MG63 (cell line): Measurements from ENCODE around the gene CCDC32. TPM values are rescaled to one million over a fixed set of nuclear protein-coding genes. Genes with fewer than 3 reads are reported as not detected.
"Not testable (repeated sequence)": the region's sequence is repeated elsewhere in the genome, so short reads cannot be mapped to it uniquely, and the experiment has no call there.

Experiments
- DNase-seq: peaks from one replicate; pipeline ENCODE4 v3.0.0-alpha.2; 2020
- H3K27me3 ChIP-seq: fragments of 250-450 bp; sonication (Bioruptor Pico); 2 replicates; pipeline ENCODE4 v1.5.1; 2020; ENCODE audit warnings: mild to moderate bottlenecking, moderate library complexity
- H3K36me3 ChIP-seq: fragments of 250-450 bp; sonication (Bioruptor Pico); 2 replicates; pipeline ENCODE4 v1.5.1; 2020; ENCODE audit warnings: mild to moderate bottlenecking, moderate library complexity
- H3K4me3 ChIP-seq: fragments of 250-450 bp; sonication (Bioruptor Pico); 2 replicates; pipeline ENCODE4 v1.5.1; 2020; ENCODE audit warnings: mild to moderate bottlenecking, moderate library complexity
- H3K9me3 ChIP-seq: fragments of 250-450 bp; sonication (Bioruptor Pico); 2 replicates; pipeline ENCODE4 v1.5.1; 2020; ENCODE audit warnings: mild to moderate bottlenecking, moderate library complexity
- total RNA-seq: library from RNA; depleted of rRNA; stranded (reverse); fragments of >200 nt; shearing (Covaris generic); gene quantifications from 2 replicates; pipeline ENCODE4 v1.2.3, GENCODE V29; 2014; ENCODE audit warnings: low replicate concordance

CCDC32 gene
- total RNA-seq, 1 experiment from 2014 or later = 9.3 TPM

GRCh38 chr15:40578892-40579291 is 14.1 kb upstream of the CCDC32 start:
- no peaks in the 10 kb centered on the region for H3K27me3 ChIP-seq
- peaks cover under 1% of the 10 kb centered on the region; the same call in 1 of the 2 replicates for H3K36me3 ChIP-seq
- H3K9me3 ChIP-seq = 0 out of 2 replicates have a peak, but pooled peaks cover 3% of the 10 kb centered on the region
- H3K4me3 ChIP-seq = no peak overlapping the region
- DNase-seq = no peak

- not testable (repeated sequence) for H3K4me3 ChIP-seq, H3K36me3 ChIP-seq, H3K9me3 ChIP-seq, H3K27me3 ChIP-seq, DNase-seq
Observed at GRCh38 chr15:40576914-40577313, 12.1 kb upstream of the CCDC32 start.

- DNase-seq = no peak
- no peaks in the 10 kb centered on the region for H3K9me3 ChIP-seq
- H3K4me3 ChIP-seq = no peak overlapping the region
- peaks cover 14% of the 10 kb centered on the region for H3K36me3 ChIP-seq
- no peaks in the 10 kb centered on the region for H3K27me3 ChIP-seq
Observed at GRCh38 chr15:40575113-40575512, 10.3 kb upstream of the CCDC32 start.

GRCh38 chr15:40569129-40569953 is 4.5 kb upstream of the CCDC32 start, which contains the start of gene RPUSD2:
Gene RPUSD2 (plus strand): TSS chr15:40569299. CDS start chr15:40569338, 39 bp downstream.
- no peaks in the 10 kb centered on the region for H3K9me3 ChIP-seq
- H3K4me3 ChIP-seq = peak within 1 kb of the TSS; percentile 71
- H3K36me3 ChIP-seq = peaks cover 14% of the 10 kb centered on the region
- no peaks in the 10 kb centered on the region for H3K27me3 ChIP-seq
- DNase-seq = peak; percentile 94

GRCh38 chr15:40567111-40567510 is 2.3 kb upstream of the CCDC32 start:
- Histone ChIP-seq H3K36me3 (peaks cover 6% of the 10 kb centered on the region), H3K4me3 (no peak overlapping the region), H3K27me3 (no peaks in the 10 kb centered on the region), H3K9me3 (no peaks in the 10 kb centered on the region)
- DNase-seq = no peak

- peak overlapping the region; percentile 87 for H3K4me3 ChIP-seq
- H3K36me3 ChIP-seq = 0 out of 2 replicates have a peak, but pooled peaks cover 3% of the 10 kb centered on the region
- no peak for DNase-seq
- no peaks in the 10 kb centered on the region for H3K9me3 ChIP-seq
- no peaks in the 10 kb centered on the region for H3K27me3 ChIP-seq
Observed at GRCh38 chr15:40565333-40566238, 744 bp upstream of the CCDC32 start.

GRCh38 chr15:40563426-40563825 is 1.4 kb downstream of the CCDC32 start:
- H3K9me3 ChIP-seq = no peaks in the 10 kb centered on the region
- DNase-seq = no peak
- no peak overlapping the region for H3K4me3 ChIP-seq
- 0 out of 2 replicates have a peak, but pooled peaks cover 3% of the 10 kb centered on the region for H3K36me3 ChIP-seq
- H3K27me3 ChIP-seq = no peaks in the 10 kb centered on the region

GRCh38 chr15:40562691-40563090 is 2.2 kb downstream of the CCDC32 start:
- H3K36me3 ChIP-seq = 0 out of 2 replicates have a peak, but pooled peaks cover 3% of the 10 kb centered on the region
- no peak for DNase-seq
- no peak overlapping the region for H3K4me3 ChIP-seq
- no peaks in the 10 kb centered on the region for H3K9me3 ChIP-seq
- H3K27me3 ChIP-seq = no peaks in the 10 kb centered on the region

- no peak for DNase-seq
- Histone ChIP-seq H3K9me3 (no peaks in the 10 kb centered on the region), H3K4me3 (no peak overlapping the region), H3K27me3 (no peaks in the 10 kb centered on the region), H3K36me3 (0 out of 2 replicates have a peak, but pooled peaks cover 3% of the 10 kb centered on the region)
Observed at GRCh38 chr15:40558952-40559742, 5.7 kb downstream of the CCDC32 start.

- no peak for DNase-seq
- no peaks in the 10 kb centered on the region for H3K36me3 ChIP-seq
- H3K9me3 ChIP-seq = no peaks in the 10 kb centered on the region
- H3K27me3 ChIP-seq = no peaks in the 10 kb centered on the region
- no peak overlapping the region for H3K4me3 ChIP-seq
Observed at GRCh38 chr15:40555876-40556275, 9.0 kb downstream of the CCDC32 start.

GRCh38 chr15:40554161-40554525 is 10.7 kb downstream of the CCDC32 start:
- Histone ChIP-seq H3K27me3 (no peaks in the 10 kb centered on the region), H3K4me3 (no peak overlapping the region), H3K36me3 (no peaks in the 10 kb centered on the region), H3K9me3 (no peaks in the 10 kb centered on the region)
- no peak for DNase-seq

GRCh38 chr15:40550341-40551037 is 14.4 kb downstream of the CCDC32 start:
- no peak overlapping the region for H3K4me3 ChIP-seq
- H3K36me3 ChIP-seq = no peaks in the 10 kb centered on the region
- DNase-seq = no peak
- no peaks in the 10 kb centered on the region for H3K9me3 ChIP-seq
- H3K27me3 ChIP-seq = no peaks in the 10 kb centered on the region

GRCh38 chr15:40549894-40550293 is 14.9 kb downstream of the CCDC32 start:
- H3K36me3 ChIP-seq = no peaks in the 10 kb centered on the region
- no peaks in the 10 kb centered on the region for H3K27me3 ChIP-seq
- no peak for DNase-seq
- H3K9me3 ChIP-seq = no peaks in the 10 kb centered on the region
- no peak overlapping the region for H3K4me3 ChIP-seq

- H3K4me3 ChIP-seq = no peak overlapping the region
- no peak for DNase-seq
- no peaks in the 10 kb centered on the region for H3K9me3 ChIP-seq
- no peaks in the 10 kb centered on the region for H3K36me3 ChIP-seq
- H3K27me3 ChIP-seq = no peaks in the 10 kb centered on the region
Observed at GRCh38 chr15:40548610-40549009, 16.2 kb downstream of the CCDC32 start.

GRCh38 chr15:40545457-40545856 is 19.4 kb downstream of the CCDC32 start:
- DNase-seq = no peak
- Histone ChIP-seq H3K36me3 (no peaks in the 10 kb centered on the region), H3K27me3 (no peaks in the 10 kb centered on the region), H3K4me3 (no peak overlapping the region), H3K9me3 (no peaks in the 10 kb centered on the region)
